HCT116 (cell line): Measurements from ENCODE around the gene SELENBP1. TPM values are rescaled to one million over a fixed set of nuclear protein-coding genes. Genes with fewer than 3 reads are reported as not detected.

ENCODE experiments used
- ATAC-seq: fragments of 200-7000 bp; cut with Tn5 transposase; 2 replicates; pipeline ENCODE4 v1.9.1; 2020; ENCODE audit warnings: mild to moderate bottlenecking, moderate library complexity
- BruUV-seq: library from RNA; stranded (reverse); fragments of 400-500 nt; replicated peaks from 2 replicates; lab custom pipeline; 2021; lab: Mats Ljungman, UMichigan
- CTCF ChIA-PET: fragments of 300-600 bp; sonication (Branson Sonifier 250); formaldehyde crosslinking; loops from one replicate; lab custom pipeline; 2021; ENCODE audit warnings: antibody characterized with exemption; lab: Charles Lee
- POLR2A ChIA-PET: fragments of 300-600, 350-600 bp; sonication (Branson Sonifier 250); formaldehyde crosslinking; loops from one replicate; lab custom pipeline; 2021; ENCODE audit warnings: antibody characterized with exemption; lab: Charles Lee
- RAD21 ChIA-PET, 2 experiments: fragments of 300-600 bp; sonication (Branson Sonifier 250); formaldehyde crosslinking; loops; one replicate each; lab custom pipeline; 2023; ENCODE audit warnings: low total read pairs in 2 of 2; ENCODE audit not compliant: uncharacterized antibody in 2 of 2, unreplicated experiment in 2 of 2, low non-redundant PET in 1 of 2; lab: Charles Lee
- DNase-seq: peaks from one replicate; pipeline ENCODE4 v3.0.0-alpha.2; 2010; ENCODE audit warnings: low read depth, low spot score
- H2AFZ ChIP-seq: fragments of 200-600 bp; shearing (Covaris generic), sonication (generic); 2 replicates; pipeline ENCODE4 v1.6.1; 2017; ENCODE audit warnings: low read depth, mixed run types, mixed read lengths, antibody characterized with exemption, low read length; ENCODE audit not compliant: poor library complexity, severe bottlenecking
- H3K27ac ChIP-seq: 2 replicates; pipeline ENCODE4 v1.5.1; 2012; ENCODE audit warnings: low read depth, low read length
- H3K27me3 ChIP-seq: fragments of 200-600 bp; sonication (generic); 2 replicates; pipeline ENCODE4 v1.6.1; 2016; ENCODE audit warnings: mixed run types, low read length, mixed read lengths; ENCODE audit not compliant: insufficient read depth
- H3K36me3 ChIP-seq, 2 experiments: fragments of 200-500 bp in 1 of 2; fragments of 200-600 bp in 1 of 2; sonication (Bioruptor generic) in 1 of 2; sonication (generic) in 1 of 2; 2 replicates each; pipeline versions ENCODE4 v1.5.1 to v1.6.1; 2014 to 2016; ENCODE audit warnings: low read length in 2 of 2, inconsistent platforms in 1 of 2, mixed read lengths in 1 of 2, mixed run types in 1 of 2; ENCODE audit not compliant: insufficient read depth in 2 of 2, control insufficient read depth in 1 of 2
- H3K4me1 ChIP-seq, 2 experiments: fragments of 200-600 bp in 1 of 2; sonication (generic) in 1 of 2; 2 replicates each; pipeline versions ENCODE4 v1.5.1 to v1.6.1; 2012 to 2017; ENCODE audit warnings: low read length in 2 of 2, inconsistent platforms in 1 of 2, mild to moderate bottlenecking in 1 of 2, mixed read lengths in 1 of 2, mixed run types in 1 of 2, moderate library complexity in 1 of 2; ENCODE audit not compliant: insufficient read depth in 2 of 2, control insufficient read depth in 1 of 2
- H3K4me2 ChIP-seq: fragments of 200-600 bp; sonication (generic); 2 replicates; pipeline ENCODE4 v1.6.1; 2017; ENCODE audit warnings: mixed run types, low read length, mixed read lengths
- H3K4me3 ChIP-seq, 2 experiments: fragments of 200-600 bp in 1 of 2; sonication (generic) in 1 of 2; replicated peaks in 1 of 2; 2 replicates each; pipeline ENCODE4 v1.5.1; 2011 to 2016; ENCODE audit warnings: low read length in 2 of 2, control low read depth in 1 of 2, low read depth in 1 of 2, mild to moderate bottlenecking in 1 of 2, mixed read lengths in 1 of 2, mixed run types in 1 of 2
- H3K79me2 ChIP-seq: fragments of 200-600 bp; sonication (generic); 2 replicates; pipeline ENCODE4 v1.6.1; 2017; ENCODE audit warnings: mild to moderate bottlenecking, mixed run types, low read length, moderate library complexity, mixed read lengths; ENCODE audit not compliant: insufficient read depth
- H3K9ac ChIP-seq: fragments of 200-600 bp; sonication (generic); 2 replicates; pipeline ENCODE4 v1.6.1; 2016; ENCODE audit warnings: low read length, mixed read lengths
- H3K9me2 ChIP-seq: fragments of 200-600 bp; sonication (generic), shearing (Covaris generic); 2 replicates; pipeline ENCODE4 v1.6.1; 2017; ENCODE audit warnings: mixed run types, mild to moderate bottlenecking, moderate library complexity; ENCODE audit not compliant: insufficient read depth
- H3K9me3 ChIP-seq, 2 experiments: fragments of 200-500 bp in 1 of 2; fragments of 200-600 bp in 1 of 2; sonication (Bioruptor generic) in 1 of 2; sonication (generic) in 1 of 2; 2 replicates each; pipeline ENCODE4 v1.6.1; 2014 to 2017; ENCODE audit warnings: low read length in 2 of 2, mixed read lengths in 2 of 2, inconsistent platforms in 1 of 2, low read depth in 1 of 2, mild to moderate bottlenecking in 1 of 2, mixed run types in 1 of 2, moderate library complexity in 1 of 2; ENCODE audit not compliant: control insufficient read depth in 1 of 2, insufficient read depth in 1 of 2
- H4K20me1 ChIP-seq: fragments of 200-600 bp; sonication (generic), shearing (Covaris generic); 2 replicates; pipeline ENCODE4 v1.6.1; 2017; ENCODE audit warnings: mixed run types, mild to moderate bottlenecking, moderate library complexity; ENCODE audit not compliant: insufficient read depth
- EGR1 ChIP-seq: IDR thresholded peaks from 2 replicates; pipeline ENCODE4 v1.6.1; 2012; ENCODE audit warnings: low read depth
- EZH2 ChIP-seq: fragments of 200-600 bp; sonication (generic); IDR thresholded peaks from 2 replicates; pipeline ENCODE4 v1.6.1; 2017; ENCODE audit warnings: antibody characterized with exemption, mixed run types
- FOSL1 ChIP-seq: IDR thresholded peaks from 2 replicates; pipeline ENCODE4 v1.6.1; 2012; ENCODE audit warnings: low read depth
- RAD21 ChIP-seq: IDR thresholded peaks from 2 replicates; pipeline ENCODE4 v1.6.1; 2012; ENCODE audit warnings: low read depth, mild to moderate bottlenecking
- SIN3A ChIP-seq: IDR thresholded peaks from 2 replicates; pipeline ENCODE4 v1.6.1; 2012; ENCODE audit warnings: low read depth
- ZFX ChIP-seq: fragments of 450-650 bp; IDR thresholded peaks from 2 replicates; pipeline ENCODE4 v1.6.1; 2017
- ZNF274 ChIP-seq: fragments of 200-500 bp; sonication (Bioruptor generic); IDR thresholded peaks from 2 replicates; pipeline ENCODE4 v1.6.1; 2014; ENCODE audit warnings: mild to moderate bottlenecking, low read depth, low read length, inconsistent platforms
- intact Hi-C: fragments of 100-400 bp; cut with micrococcal nuclease; formaldehyde crosslinking; loops from 2 replicates; pipeline ENCODE4 v1.10.0; 2022
- total RNA-seq: library from RNA; stranded (reverse); gene quantifications from one replicate; pipeline ENCODE4 v1.2.1, GENCODE V29; 2021; ENCODE audit not compliant: unreplicated experiment
- TF ChIP-seq, protein P1 (sequence below): IDR thresholded peaks from 2 replicates; pipeline ENCODE4 v1.6.1; 2012; ENCODE audit warnings: low read depth

Gene SELENBP1
- total RNA-seq, 1 experiment from 2014 or later: 0.42 TPM

GRCh38 chr1:151346082-151346768 lies 26.3 kb downstream of the SELENBP1 start:
- peak overlapping the region; percentile 81 for H3K9ac ChIP-seq
- H3K27me3 ChIP-seq: no peaks in the 10 kb centered on the region
- H2AFZ ChIP-seq: no peak overlapping the region
- ChIA-PET CTCF (no interaction called here), RAD21 (no interaction called here), POLR2A (interaction anchor here (0.7 kb wide), 1 partner anchor 933 kb away, joined by 3 read pairs; no protein-coding TSS in a partner anchor)
- H4K20me1 ChIP-seq: no peaks in the 10 kb centered on the region
- no peak for TF ChIP-seq RAD21
- TF ChIP-seq ZNF274: no peak
- no peak for TF ChIP-seq FOSL1
- no peak for TF ChIP-seq EZH2
- no peak for TF ChIP-seq ZFX
- TF ChIP-seq, protein P1, sequence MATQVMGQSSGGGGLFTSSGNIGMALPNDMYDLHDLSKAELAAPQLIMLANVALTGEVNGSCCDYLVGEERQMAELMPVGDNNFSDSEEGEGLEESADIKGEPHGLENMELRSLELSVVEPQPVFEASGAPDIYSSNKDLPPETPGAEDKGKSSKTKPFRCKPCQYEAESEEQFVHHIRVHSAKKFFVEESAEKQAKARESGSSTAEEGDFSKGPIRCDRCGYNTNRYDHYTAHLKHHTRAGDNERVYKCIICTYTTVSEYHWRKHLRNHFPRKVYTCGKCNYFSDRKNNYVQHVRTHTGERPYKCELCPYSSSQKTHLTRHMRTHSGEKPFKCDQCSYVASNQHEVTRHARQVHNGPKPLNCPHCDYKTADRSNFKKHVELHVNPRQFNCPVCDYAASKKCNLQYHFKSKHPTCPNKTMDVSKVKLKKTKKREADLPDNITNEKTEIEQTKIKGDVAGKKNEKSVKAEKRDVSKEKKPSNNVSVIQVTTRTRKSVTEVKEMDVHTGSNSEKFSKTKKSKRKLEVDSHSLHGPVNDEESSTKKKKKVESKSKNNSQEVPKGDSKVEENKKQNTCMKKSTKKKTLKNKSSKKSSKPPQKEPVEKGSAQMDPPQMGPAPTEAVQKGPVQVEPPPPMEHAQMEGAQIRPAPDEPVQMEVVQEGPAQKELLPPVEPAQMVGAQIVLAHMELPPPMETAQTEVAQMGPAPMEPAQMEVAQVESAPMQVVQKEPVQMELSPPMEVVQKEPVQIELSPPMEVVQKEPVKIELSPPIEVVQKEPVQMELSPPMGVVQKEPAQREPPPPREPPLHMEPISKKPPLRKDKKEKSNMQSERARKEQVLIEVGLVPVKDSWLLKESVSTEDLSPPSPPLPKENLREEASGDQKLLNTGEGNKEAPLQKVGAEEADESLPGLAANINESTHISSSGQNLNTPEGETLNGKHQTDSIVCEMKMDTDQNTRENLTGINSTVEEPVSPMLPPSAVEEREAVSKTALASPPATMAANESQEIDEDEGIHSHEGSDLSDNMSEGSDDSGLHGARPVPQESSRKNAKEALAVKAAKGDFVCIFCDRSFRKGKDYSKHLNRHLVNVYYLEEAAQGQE: no peak
- no peak for TF ChIP-seq EGR1
- no peak for TF ChIP-seq SIN3A
- peak overlapping the region; percentile 78 for H3K27ac ChIP-seq
- intact Hi-C loops: loop anchor here (2.0 kb wide), 1 partner anchor 35 kb away; no protein-coding TSS in a partner anchor
- no peak for ATAC-seq
- BruUV-seq: TSS peak; percentile 76
- no peaks in the 10 kb centered on the region for H3K9me3 ChIP-seq
- H3K4me1 ChIP-seq: peaks cover 5 to 33% of the 10 kb centered on the region in 2 experiments
- H3K9me2 ChIP-seq: no peaks in the 10 kb centered on the region
- H3K79me2 ChIP-seq: no peaks in the 10 kb centered on the region
- H3K36me3 ChIP-seq: peaks cover 10 to 16% of the 10 kb centered on the region in 2 experiments; a peak in 1 of 4 replicates
- no peak for DNase-seq
- H3K4me2 ChIP-seq: peak overlapping the region; percentile 93
- peak overlapping the region; percentile 67 to 72 for H3K4me3 ChIP-seq
